HepG2 (cell line): ENCODE measurements around the gene GDE1. TPM values are rescaled to one million over a fixed set of nuclear protein-coding genes. Genes with fewer than 3 reads are reported as not detected.

Source experiments
- ATAC-seq: fragments of 200-7000 bp; cut with Tn5 transposase; 3 replicates; pipeline ENCODE4 v1.9.1; 2020; ENCODE audit warnings: mild to moderate bottlenecking, moderate library complexity
- BruUV-seq: library from RNA; stranded (reverse); fragments of 400-500 nt; replicated peaks from 2 replicates; lab custom pipeline; 2021; lab: Mats Ljungman, UMichigan
- CTCF ChIA-PET: fragments of 300-600 bp; formaldehyde crosslinking; extraction: SDS; loops from one replicate; lab custom pipeline; 2021; ENCODE audit warnings: low total read pairs, inconsistent platforms, low intra/inter-chr PET ratio; lab: Yijun Ruan, JAX
- POLR2A ChIA-PET: fragments of 350-600 bp; sonication (Branson Sonifier 250); formaldehyde crosslinking; loops from one replicate; lab custom pipeline; 2020; ENCODE audit warnings: antibody characterized with exemption, inconsistent platforms; lab: Yijun Ruan, JAX
- DNase-seq: peaks from one replicate; pipeline ENCODE4 v3.0.0-alpha.2; 2015; ENCODE audit warnings: low spot score
- FAIRE-seq: peaks from 3 replicates; lab custom pipeline; 2011; peaks lifted over from hg19 to GRCh38; lab: Jason Lieb, UNC
- H2AFZ ChIP-seq: one replicate; pipeline ENCODE4 v1.6.1; 2011; ENCODE audit warnings: low read length, inconsistent platforms
- H3K27ac ChIP-seq: fragments of 300-600 bp; 3 replicates; pipeline ENCODE4 v1.8.0; 2011; ENCODE audit warnings: mixed run types, mild to moderate bottlenecking, mixed read lengths, low read length, inconsistent platforms; ENCODE audit not compliant: insufficient read depth; ENCODE audit errors: extremely low read length
- H3K27me3 ChIP-seq, 2 experiments: fragments of 200-600 bp in 1 of 2; 2 replicates in 1 of 2; 3 replicates in 1 of 2; pipeline versions ENCODE4 v1.6.0 to v1.8.0; 2011; ENCODE audit warnings: low read length in 2 of 2, mild to moderate bottlenecking in 2 of 2, moderate library complexity in 2 of 2, inconsistent platforms in 1 of 2; ENCODE audit not compliant: insufficient read depth in 2 of 2, control insufficient read depth in 1 of 2
- H3K36me3 ChIP-seq, 2 experiments: fragments of 200-600 bp in 1 of 2; replicated peaks in 1 of 2; 2 replicates in 1 of 2; 3 replicates in 1 of 2; pipeline versions ENCODE4 v1.5.1 to v1.8.0; 2011; ENCODE audit warnings: low read length in 2 of 2, inconsistent platforms in 1 of 2; ENCODE audit not compliant: insufficient read depth in 2 of 2, control insufficient read depth in 1 of 2
- H3K4me1 ChIP-seq: 2 replicates; pipeline ENCODE4 v1.5.1; 2012; ENCODE audit warnings: low read length, inconsistent platforms; ENCODE audit not compliant: insufficient read depth
- H3K4me2 ChIP-seq: 2 replicates; pipeline ENCODE4 v1.6.0; 2011; ENCODE audit warnings: low read depth, low read length, inconsistent platforms
- H3K4me3 ChIP-seq, 3 experiments: fragments of 200-600 bp in 1 of 3; sonication (generic), shearing (Covaris generic) in 1 of 3; replicated peaks in 1 of 3; 2 replicates each; pipeline ENCODE4 v1.5.1; 2011 to 2016; ENCODE audit warnings: low read length in 3 of 3, inconsistent platforms in 2 of 3, low read depth in 2 of 3, mild to moderate bottlenecking in 2 of 3, control low read depth in 1 of 3, mixed read lengths in 1 of 3; ENCODE audit not compliant: insufficient read depth in 1 of 3
- H3K79me2 ChIP-seq: one replicate; pipeline ENCODE4 v1.6.1; 2011; ENCODE audit warnings: low read length, inconsistent platforms; ENCODE audit not compliant: insufficient read depth
- H3K9ac ChIP-seq: 2 replicates; pipeline ENCODE4 v1.6.0; 2011; ENCODE audit warnings: mild to moderate bottlenecking, low read depth, low read length, inconsistent platforms; ENCODE audit not compliant: insufficient read depth
- H3K9me3 ChIP-seq: 2 replicates; pipeline ENCODE4 v1.5.1; 2012; ENCODE audit warnings: mild to moderate bottlenecking, low read length
- H4K20me1 ChIP-seq: 2 replicates; pipeline ENCODE4 v1.6.0; 2011; ENCODE audit warnings: inconsistent platforms, mild to moderate bottlenecking, low read length, moderate library complexity; ENCODE audit not compliant: insufficient read depth
- FOXK2 ChIP-seq: fragments of 450-650 bp; IDR thresholded peaks from 2 replicates; pipeline ENCODE4 v1.6.1; 2016
- KDM5A ChIP-seq: fragments of 200-600 bp; sonication (generic); IDR thresholded peaks from 2 replicates; pipeline ENCODE4 v1.7.0; 2018; ENCODE audit warnings: antibody characterized with exemption, mild to moderate bottlenecking, low read length, borderline replicate concordance
- RELA ChIP-seq: sonication (generic); formaldehyde crosslinking; IDR thresholded peaks from 2 replicates; pipeline ENCODE4 v1.4.0; 2020; ENCODE audit warnings: missing genetic modification reagents
- RERE ChIP-seq: IDR thresholded peaks from 2 replicates; pipeline ENCODE4 v1.6.1; 2016; ENCODE audit warnings: low read depth, missing genetic modification reagents, missing compliant biosample characterization
- SMAD9 ChIP-seq: sonication (generic); formaldehyde crosslinking; IDR thresholded peaks from 2 replicates; pipeline ENCODE4 v1.5.1; 2020; ENCODE audit warnings: mild to moderate bottlenecking, missing genetic modification reagents
- TEF ChIP-seq: sonication (generic); formaldehyde crosslinking; IDR thresholded peaks from 2 replicates; pipeline ENCODE4 v1.5.0; 2020; ENCODE audit warnings: missing genetic modification reagents
- TERF1 ChIP-seq: sonication (generic); formaldehyde crosslinking; IDR thresholded peaks from 2 replicates; pipeline ENCODE4 v1.8.0; 2022; ENCODE audit warnings: mild to moderate bottlenecking, missing genetic modification reagents, moderate library complexity
- ZNF775 ChIP-seq: sonication (generic); formaldehyde crosslinking; IDR thresholded peaks from 2 replicates; pipeline ENCODE4 v1.4.0; 2020; ENCODE audit warnings: missing genetic modification reagents, mild to moderate bottlenecking, moderate library complexity, borderline replicate concordance
- ZSCAN29 ChIP-seq: sonication (generic); formaldehyde crosslinking; conservative IDR thresholded peaks from 2 replicates; pipeline ENCODE4 v1.4.0; 2020; ENCODE audit warnings: mild to moderate bottlenecking, missing genetic modification reagents
- WGBS: methylation state at CpG from one replicate; pipeline ENCODE4 v1.1.6; 2017; ENCODE audit warnings: low lambda C conversion rate; 5-methylcytosine and 5-hydroxymethylcytosine counted together
- in situ Hi-C: cut with HindIII; loops from 2 replicates; pipeline ENCODE4 v1.10.0; 2017; ENCODE audit warnings: low pct_unique_long_range_greater_than_20kb; ENCODE audit not compliant: extremely low pct_ligation_motif_present
- intact Hi-C: fragments of 100-400 bp; cut with micrococcal nuclease; formaldehyde crosslinking; loops from one replicate; pipeline ENCODE4 v1.10.0; 2022; ENCODE audit not compliant: unreplicated experiment
- polyA plus RNA-seq, 8 experiments: library from polyadenylated mRNA; depleted of rRNA in 3 of 8; stranded (reverse) in 7 of 8; unstranded in 1 of 8; fragments of >200 nt; fragmentation: Illumina TruSeq in 4 of 8; extraction: Trizol in 4 of 8; gene quantifications; 2 replicates each; pipeline versions ENCODE4 v1.2.1 to v1.2.3, GENCODE V29; 2011 to 2016; ENCODE audit warnings: low read depth in 4 of 8, missing spikeins in 1 of 8, mixed read lengths in 1 of 8; ENCODE audit not compliant: insufficient read depth in 1 of 8
- total RNA-seq, 5 experiments: library from RNA; depleted of rRNA; stranded (reverse); fragments of >200 nt; fragmentation: Illumina TruSeq; extraction: Trizol; gene quantifications; 2 replicates each; pipeline ENCODE4 v1.2.3, GENCODE V29; 2016; ENCODE audit warnings: low read depth in 1 of 5

Gene GDE1
- total and polyA plus RNA-seq, 2 of the 13 experiments (the other 11 are each of a cell fraction or from before 2014, with no cell fraction given) = 35.9 to 59.0 TPM

- POLR2A ChIA-PET = no interaction called here
- peaks cover 39% of the 10 kb centered on the region for H3K4me1 ChIP-seq
- no peak for DNase-seq
- intact Hi-C loops = no loop called here
- no peaks in the 10 kb centered on the region for H3K36me3 ChIP-seq
- CTCF ChIA-PET = no interaction called here
- no peaks in the 10 kb centered on the region for H3K9me3 ChIP-seq
- FAIRE-seq = no peak
- H2AFZ ChIP-seq = no peak overlapping the region
- peaks cover 0 to 9% of the 10 kb centered on the region in 2 experiments; a peak in 1 of 5 replicates for H3K27me3 ChIP-seq
- no peak overlapping the region for H3K27ac ChIP-seq
- H4K20me1 ChIP-seq = no peaks in the 10 kb centered on the region
- WGBS = 10% methylated on average over 3 of the region's 3 CpGs
- no TSS peak for BruUV-seq
- no peak overlapping the region for H3K4me3 ChIP-seq
- in situ Hi-C loops = no loop called here
- no peak overlapping the region for H3K9ac ChIP-seq
- TF ChIP-seq ZSCAN29 (CRISPR knock-in tag) = no peak
- no peak for TF ChIP-seq ZNF775 (CRISPR knock-in tag)
- no peak for TF ChIP-seq SMAD9 (CRISPR knock-in tag)
- TF ChIP-seq FOXK2 = no peak
- TF ChIP-seq RERE = no peak
- no peak for TF ChIP-seq TERF1
- no peak for TF ChIP-seq TEF
- TF ChIP-seq RELA (CRISPR knock-in tag) = no peak
- no peak for TF ChIP-seq KDM5A
- no peak for ATAC-seq
- no peaks in the 10 kb centered on the region for H3K79me2 ChIP-seq
- no peak overlapping the region for H3K4me2 ChIP-seq
Observed at GRCh38 chr16:19484096-19484495, 37.8 kb downstream of the GDE1 start.
